ENCODE data around the gene SOX18.

DNA sequence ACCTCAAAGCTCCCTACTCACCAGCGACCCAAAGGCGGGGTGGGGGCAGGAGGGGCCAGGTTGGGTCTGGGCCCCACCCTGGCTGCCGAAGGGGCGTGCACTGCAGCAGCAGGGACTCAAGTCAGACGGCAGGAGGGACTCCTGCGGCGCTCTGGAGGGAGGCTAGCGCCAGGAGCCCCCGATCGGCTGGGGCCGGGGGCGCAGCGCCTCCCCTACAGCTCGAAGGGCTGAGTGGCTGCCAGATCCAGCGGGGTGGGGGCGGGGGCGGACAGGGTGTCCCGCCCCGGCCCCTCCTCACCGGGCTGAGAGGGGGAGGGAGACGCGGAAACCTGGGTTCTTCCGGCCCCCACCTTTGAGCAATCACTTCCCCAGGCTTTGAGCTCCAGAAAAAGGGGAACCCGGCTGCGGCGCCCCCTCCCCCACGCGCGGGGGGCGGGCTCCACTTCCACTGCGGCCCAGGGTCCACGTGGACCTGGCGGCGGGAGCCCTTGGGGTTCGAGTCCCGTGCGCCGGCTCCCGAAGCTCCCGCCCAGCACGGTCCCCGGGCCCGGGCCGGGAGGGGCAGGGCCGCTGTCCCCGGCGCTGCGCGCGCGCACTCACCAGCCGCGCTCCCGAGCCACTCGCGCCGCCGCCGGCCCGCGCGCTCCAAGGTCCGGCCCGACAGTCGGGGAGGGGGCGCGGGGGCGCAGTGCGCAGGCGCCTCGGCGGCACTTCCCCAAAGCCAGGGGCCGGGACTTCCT lies 30.0 kb upstream of the SOX18 start, which contains the start of gene RGS19:
- TF ChIP-seq POLR2A (IDR thresholded peaks at IDR 0.05; ENCODE audit: low read depth, low read length) = no peak
- no peak for TF ChIP-seq POLR2AphosphoS5 (IDR thresholded peaks at IDR 0.05; ENCODE audit: low read depth, low read length)
- TF ChIP-seq POU2F2 (IDR thresholded peaks at IDR 0.05; ENCODE audit: low read depth, low read length) = no peak
